HG03066 (cell line): Measurements from ENCODE around the gene BEX2.

ENCODE experiments used
- ATAC-seq: cut with Tn5 transposase; IDR thresholded peaks from one replicate; pipeline ENCODE4 v1.9.1; 2021; ENCODE audit warnings: low read depth; ENCODE audit not compliant: unreplicated experiment

Gene BEX2

GRCh38 chrX:103275947-103276567, 34.7 kb downstream of the BEX2 start:
- ATAC-seq, result no peak

GRCh38 chrX:103274284-103274683, 36.5 kb downstream of the BEX2 start:
- ATAC-seq, result no peak
